Dendritic cell treated with granulocyte-macrophage colony-stimulating factor and Interleukin-4, amounts not matched to agents 40 ng/mL and 50 ng/mL, for 4 days (primary cell): Measurements from ENCODE around the gene AGBL4.
A peak's percentile ranks its signal among the peaks of the same experiment; 100 is the strongest.
"Not testable (repeated sequence)": the region's sequence is repeated elsewhere in the genome, so short reads cannot be mapped to it uniquely, and the experiment has no call there.

ENCODE experiments used
- H3K27ac Mint-ChIP-seq: one replicate; pipeline ENCODE4 v1.8.0; 2022; ENCODE audit warnings: mild to moderate bottlenecking, mixed read lengths
- H3K27me3 Mint-ChIP-seq: one replicate; pipeline ENCODE4 v1.8.0; 2022; ENCODE audit warnings: mild to moderate bottlenecking, mixed read lengths
- H3K36me3 Mint-ChIP-seq: one replicate; pipeline ENCODE4 v1.8.0; 2022; ENCODE audit warnings: low read depth, mixed read lengths
- H3K4me1 Mint-ChIP-seq: one replicate; pipeline ENCODE4 v1.8.0; 2022; ENCODE audit warnings: low read depth, mixed read lengths
- H3K4me3 Mint-ChIP-seq: one replicate; pipeline ENCODE4 v1.8.0; 2022; ENCODE audit warnings: mild to moderate bottlenecking, moderate library complexity, mixed read lengths
- H3K9me3 Mint-ChIP-seq: one replicate; pipeline ENCODE4 v1.8.0; 2022; ENCODE audit warnings: mixed read lengths
- intact Hi-C: fragments of 100-400 bp; cut with micrococcal nuclease; formaldehyde crosslinking; loops from one replicate; pipeline ENCODE4 v1.15.0; 2022

Gene AGBL4

DNA sequence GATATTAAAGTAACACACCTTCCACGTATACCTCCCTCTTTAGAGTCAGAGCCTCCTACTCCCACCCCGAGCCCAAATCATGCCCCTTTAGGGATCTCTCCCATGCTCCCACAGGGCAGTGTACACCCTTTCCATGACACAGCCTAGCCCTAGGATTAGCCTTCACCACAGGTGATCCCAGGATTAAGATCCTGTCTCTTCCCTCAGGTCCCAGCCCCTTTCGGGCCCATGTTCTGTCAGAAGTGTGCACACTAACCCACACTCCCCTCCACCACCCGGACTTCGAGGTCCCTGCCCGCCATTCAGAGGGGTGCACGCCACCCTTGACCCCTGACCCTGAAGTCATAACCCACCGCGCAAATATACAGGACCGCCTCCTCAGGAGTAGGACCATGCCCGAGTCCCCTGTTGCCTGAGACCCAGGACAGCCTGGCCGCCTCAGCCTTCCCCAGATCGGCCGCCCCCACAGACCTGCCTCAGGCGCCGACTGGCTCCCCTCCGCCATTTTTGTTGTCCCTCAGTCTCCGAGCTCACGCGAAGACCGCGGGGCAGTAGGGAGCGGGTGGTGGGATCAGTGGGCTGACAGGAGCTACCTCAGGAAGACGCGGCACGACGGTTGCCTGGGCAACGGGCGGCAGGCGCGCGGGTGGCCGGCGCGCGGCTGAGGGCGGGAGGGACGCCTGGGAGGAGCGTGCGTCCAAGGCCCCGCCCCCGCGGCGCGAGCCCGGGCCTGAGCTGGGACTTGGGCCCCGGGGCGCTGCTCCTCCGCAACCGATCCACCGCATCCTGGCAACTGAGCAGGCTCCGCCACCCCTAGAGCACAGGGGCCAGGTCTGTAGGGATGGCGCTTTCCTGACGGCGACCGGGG, at the start of gene AGBL4:
Gene AGBL4, minus strand, starts transcription at position 663 of the 868 bp plus-strand sequence.
- H3K4me1 Mint-ChIP-seq = no peaks in the 10 kb centered on the region
- no peak within 1 kb of the TSS for H3K27ac Mint-ChIP-seq
- intact Hi-C loops = no loop called here
- peaks cover 8% of the 10 kb centered on the region for H3K27me3 Mint-ChIP-seq
- H3K4me3 Mint-ChIP-seq = peak within 1 kb of the TSS; percentile 68
- no peaks in the 10 kb centered on the region for H3K36me3 Mint-ChIP-seq
- no peaks in the 10 kb centered on the region for H3K9me3 Mint-ChIP-seq

DNA sequence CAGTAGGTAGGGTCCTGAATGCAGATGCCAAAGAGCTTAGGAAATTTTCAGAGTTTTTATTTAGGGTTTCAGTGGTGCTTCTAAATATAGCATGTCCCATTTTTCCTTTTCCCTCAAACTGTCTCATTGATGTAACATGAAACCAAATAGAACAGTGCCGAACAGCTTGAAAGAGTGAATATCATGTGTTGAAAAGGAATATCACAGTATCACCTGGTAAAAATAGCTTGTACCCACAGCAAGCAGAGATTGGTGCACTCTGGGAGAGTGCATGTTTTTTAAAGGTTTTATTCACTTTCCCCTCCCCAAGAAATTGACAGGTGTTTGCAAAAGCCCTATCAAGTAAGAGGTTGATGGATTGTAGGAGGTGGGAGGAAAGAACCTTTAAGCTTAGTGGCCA, 43.1 kb upstream of the AGBL4 start:
- no peak overlapping the region for H3K4me3 Mint-ChIP-seq
- intact Hi-C loops = no loop called here
- H3K36me3 Mint-ChIP-seq = no peaks in the 10 kb centered on the region
- no peaks in the 10 kb centered on the region for H3K9me3 Mint-ChIP-seq
- H3K4me1 Mint-ChIP-seq = no peaks in the 10 kb centered on the region
- no peak overlapping the region for H3K27ac Mint-ChIP-seq
- H3K27me3 Mint-ChIP-seq = no peaks in the 10 kb centered on the region

DNA sequence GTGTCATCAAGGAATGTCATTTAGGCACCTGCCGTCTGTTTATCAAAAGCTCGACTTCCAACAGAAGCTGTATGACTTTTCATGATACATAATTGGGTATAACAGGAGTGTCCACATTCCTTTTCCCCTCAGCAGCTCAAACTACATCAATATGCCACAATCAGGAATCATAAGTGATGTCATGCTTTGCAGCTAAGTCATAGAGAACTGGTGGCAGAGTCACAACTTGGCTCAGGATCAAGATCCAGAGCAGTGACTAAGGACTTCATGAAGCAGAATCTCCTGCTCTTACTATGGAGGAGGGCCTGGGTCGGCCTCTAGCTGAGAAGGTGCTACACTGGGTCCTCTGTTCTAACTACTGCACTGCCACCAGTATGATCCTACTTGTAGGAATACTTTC, 36.5 kb upstream of the AGBL4 start:
- intact Hi-C loops = no loop called here
- Mint-ChIP-seq H3K9me3 (no peaks in the 10 kb centered on the region), H3K4me3 (no peak overlapping the region), H3K4me1 (no peaks in the 10 kb centered on the region), H3K36me3 (no peaks in the 10 kb centered on the region), H3K27ac (no peak overlapping the region), H3K27me3 (no peaks in the 10 kb centered on the region)

DNA sequence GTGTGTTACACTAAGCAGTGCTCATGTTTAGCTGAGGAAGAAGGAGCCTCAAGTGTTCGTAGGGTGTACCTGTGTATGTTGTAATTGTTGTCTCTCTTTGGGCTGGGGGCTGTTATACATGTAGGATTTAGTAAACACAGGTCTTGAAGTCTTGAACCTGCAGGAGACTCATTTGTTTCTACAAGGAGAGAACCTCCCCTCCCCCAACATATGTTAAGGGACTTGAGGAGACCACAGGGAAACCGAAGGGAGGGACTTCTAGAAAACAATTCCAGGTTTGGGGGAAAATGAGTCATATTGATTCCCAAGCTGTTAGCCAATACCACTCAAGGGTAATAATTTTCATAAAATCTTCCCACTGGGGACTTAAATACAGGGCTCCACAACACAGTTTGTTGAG, 25.0 kb upstream of the AGBL4 start:
- intact Hi-C loops = no loop called here
- Mint-ChIP-seq H3K36me3 (no peaks in the 10 kb centered on the region), H3K9me3 (no peaks in the 10 kb centered on the region)

DNA sequence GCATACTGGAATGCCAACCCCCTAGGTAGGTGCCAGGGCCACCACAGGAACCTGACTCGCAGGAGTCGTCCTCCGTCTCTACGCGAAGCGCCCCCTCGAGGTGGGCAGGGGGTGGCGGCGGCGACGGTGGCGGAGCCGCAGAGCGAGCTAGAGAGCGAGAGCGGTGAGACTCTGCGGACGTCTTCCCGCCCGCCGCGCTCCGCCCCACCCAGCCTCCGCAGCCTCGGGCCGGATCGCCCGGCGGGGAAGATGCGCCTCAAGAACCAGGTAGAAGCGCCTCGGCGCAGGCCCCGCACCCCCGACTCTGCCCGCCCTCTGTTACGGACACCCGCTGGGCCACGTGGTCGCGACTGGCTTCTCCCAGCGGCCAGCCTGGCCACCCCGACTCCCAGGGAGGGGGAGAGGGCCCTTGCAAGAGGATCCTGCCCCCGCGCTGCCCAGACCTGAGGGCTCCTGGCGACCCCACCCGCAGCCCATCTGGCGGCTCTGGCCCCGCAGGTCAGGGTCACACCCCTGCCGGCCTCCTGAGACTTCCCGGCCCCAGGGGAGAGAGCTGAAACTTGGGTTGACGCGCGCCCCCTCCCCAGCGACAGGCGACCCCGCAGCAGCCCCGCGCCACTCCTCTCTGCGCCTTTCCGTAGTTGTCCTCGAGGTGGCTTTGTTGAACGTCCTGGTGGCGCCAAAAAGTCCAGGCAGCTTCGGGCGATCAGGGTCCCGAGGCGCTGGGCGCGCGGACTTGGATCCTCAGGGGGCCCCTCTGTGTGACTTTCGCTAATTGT, 24.4 kb upstream of the AGBL4 start:
- Mint-ChIP-seq H3K4me3 (peak overlapping the region; percentile 17), H3K9me3 (no peaks in the 10 kb centered on the region), H3K27me3 (peaks cover 30% of the 10 kb centered on the region), H3K27ac (no peak overlapping the region), H3K4me1 (peaks cover 5% of the 10 kb centered on the region), H3K36me3 (no peaks in the 10 kb centered on the region)
- intact Hi-C loops = no loop called here

More for the DNA sequence above, 25.0 kb upstream of the AGBL4 start:
- Mint-ChIP-seq H3K27me3 (peaks cover 28% of the 10 kb centered on the region), H3K27ac (no peak overlapping the region), H3K4me1 (peaks cover 5% of the 10 kb centered on the region), H3K4me3 (no peak overlapping the region)

DNA sequence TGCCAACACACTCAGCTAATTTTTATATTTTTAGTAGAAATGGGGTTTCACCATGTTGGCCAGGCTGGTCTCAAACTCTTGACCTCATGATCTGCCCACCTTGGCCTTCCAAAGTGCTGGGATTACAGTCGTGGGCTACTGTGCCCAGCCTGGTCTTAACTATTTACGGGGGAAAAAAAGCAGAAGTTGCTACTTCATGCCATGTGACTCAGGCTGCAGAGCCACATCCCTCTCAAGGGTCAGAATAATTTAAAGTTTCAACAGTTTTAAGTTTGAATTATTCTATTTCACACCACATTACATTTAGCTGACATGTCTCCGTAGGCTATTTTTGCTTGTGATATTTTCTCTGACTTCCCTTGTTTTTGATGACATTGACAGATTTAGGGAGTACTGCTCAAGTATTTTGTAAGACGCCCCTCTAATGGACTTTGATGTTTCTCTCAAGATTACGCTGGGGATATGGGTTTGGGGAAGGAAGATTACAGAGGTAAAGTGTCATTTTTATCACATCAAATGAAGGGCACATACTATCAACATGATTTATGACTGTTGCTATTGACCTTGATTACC, 14.6 kb upstream of the AGBL4 start:
- intact Hi-C loops = no loop called here
- Mint-ChIP-seq H3K27me3 (peaks cover 6% of the 10 kb centered on the region), H3K9me3 (no peaks in the 10 kb centered on the region), H3K4me3 (no peak overlapping the region), H3K36me3 (no peaks in the 10 kb centered on the region), H3K27ac (no peak overlapping the region), H3K4me1 (no peaks in the 10 kb centered on the region)

DNA sequence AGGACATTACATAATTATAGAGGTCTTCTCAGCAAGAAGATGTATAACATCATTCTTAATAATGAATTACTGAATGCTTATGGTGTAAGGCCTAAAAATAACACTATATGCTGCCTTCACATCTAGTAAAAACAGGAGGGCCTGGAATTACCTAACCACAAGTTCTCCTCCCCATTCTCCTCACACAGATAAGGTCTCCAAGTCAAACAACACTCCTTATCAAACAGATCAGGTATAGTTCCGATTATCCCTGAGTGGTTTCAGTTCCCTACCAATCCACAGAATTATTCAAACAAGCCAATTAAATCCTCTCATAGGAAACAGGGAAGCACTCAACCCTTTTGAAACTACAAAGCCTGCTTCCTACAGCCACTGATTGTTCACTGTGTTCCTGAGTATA, 4.0 kb upstream of the AGBL4 start:
- Mint-ChIP-seq H3K4me3 (no peak overlapping the region), H3K27me3 (peaks cover 3% of the 10 kb centered on the region), H3K9me3 (no peaks in the 10 kb centered on the region), H3K4me1 (no peaks in the 10 kb centered on the region), H3K36me3 (no peaks in the 10 kb centered on the region), H3K27ac (no peak overlapping the region)
- intact Hi-C loops = no loop called here

DNA sequence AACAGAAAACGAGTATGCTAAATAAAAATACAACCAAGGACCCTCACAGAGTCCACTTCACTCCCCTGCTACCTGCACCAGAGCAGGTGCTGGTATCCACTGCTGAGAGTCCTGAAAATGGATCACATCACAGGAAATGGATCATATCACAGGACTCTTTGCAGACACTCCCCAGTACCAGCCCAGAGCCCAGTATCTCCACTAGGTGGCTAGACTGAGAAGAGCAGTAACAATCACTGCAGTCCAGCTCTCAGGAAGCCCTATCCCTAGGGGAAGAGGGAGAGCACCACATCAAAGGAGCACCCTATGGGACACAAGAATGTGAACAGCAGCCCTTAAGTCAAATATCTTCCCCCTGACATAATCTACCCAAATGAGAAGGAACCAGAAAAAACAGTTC, 28.0 kb downstream of the AGBL4 start:
- H3K4me3 Mint-ChIP-seq = no peak overlapping the region
- H3K9me3 Mint-ChIP-seq = peaks cover 53% of the 10 kb centered on the region
- H3K4me1 Mint-ChIP-seq = no peaks in the 10 kb centered on the region
- H3K36me3 Mint-ChIP-seq = no peaks in the 10 kb centered on the region
- no peak overlapping the region for H3K27ac Mint-ChIP-seq
- H3K27me3 Mint-ChIP-seq = no peaks in the 10 kb centered on the region
- intact Hi-C loops = no loop called here

DNA sequence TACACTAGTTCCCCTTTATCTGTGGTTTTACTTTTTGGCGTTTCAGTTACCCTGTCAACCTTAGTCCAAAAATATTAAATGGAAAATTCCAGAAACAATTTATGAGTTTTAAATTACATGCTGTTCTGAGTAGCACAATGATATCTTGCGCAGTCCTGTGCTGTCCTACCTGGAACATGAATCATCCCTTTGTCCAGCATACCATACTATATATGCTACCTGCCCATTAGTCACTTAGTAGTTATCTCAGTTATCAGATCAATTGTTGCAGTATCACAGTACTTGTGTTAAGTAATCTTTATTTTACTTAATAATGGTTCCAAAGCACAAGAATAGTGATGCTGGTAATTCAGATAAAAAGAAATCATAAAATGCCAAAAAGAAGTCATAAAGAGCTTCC, 52.7 kb downstream of the AGBL4 start:
- H3K4me3 Mint-ChIP-seq = no peak overlapping the region
- no peaks in the 10 kb centered on the region for H3K4me1 Mint-ChIP-seq
- intact Hi-C loops = no loop called here
- no peaks in the 10 kb centered on the region for H3K36me3 Mint-ChIP-seq
- H3K9me3 Mint-ChIP-seq = no peaks in the 10 kb centered on the region
- no peaks in the 10 kb centered on the region for H3K27me3 Mint-ChIP-seq
- no peak overlapping the region for H3K27ac Mint-ChIP-seq

DNA sequence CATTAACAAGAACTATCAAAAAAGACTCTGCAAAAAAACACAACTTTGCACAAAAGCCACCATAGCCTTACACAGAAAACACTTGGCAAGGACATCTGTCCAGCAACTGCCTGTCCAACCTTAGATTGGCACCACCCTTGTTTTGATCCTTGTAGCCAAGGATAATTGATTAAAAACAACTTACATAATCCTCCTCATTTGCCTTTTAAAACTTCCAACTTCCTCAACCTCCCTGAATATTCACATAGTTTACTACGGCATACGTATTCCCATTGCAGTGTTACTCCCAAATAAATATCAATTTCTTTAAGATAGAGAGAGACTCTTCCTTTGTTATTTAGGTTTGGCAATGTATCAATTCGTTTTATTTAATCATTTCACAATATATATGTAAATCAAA, 72.4 kb downstream of the AGBL4 start:
- Mint-ChIP-seq H3K9me3 (peaks cover 11% of the 10 kb centered on the region), H3K4me1 (no peaks in the 10 kb centered on the region), H3K27ac (no peak overlapping the region), H3K4me3 (no peak overlapping the region), H3K36me3 (no peaks in the 10 kb centered on the region), H3K27me3 (no peaks in the 10 kb centered on the region)
- intact Hi-C loops = no loop called here

DNA sequence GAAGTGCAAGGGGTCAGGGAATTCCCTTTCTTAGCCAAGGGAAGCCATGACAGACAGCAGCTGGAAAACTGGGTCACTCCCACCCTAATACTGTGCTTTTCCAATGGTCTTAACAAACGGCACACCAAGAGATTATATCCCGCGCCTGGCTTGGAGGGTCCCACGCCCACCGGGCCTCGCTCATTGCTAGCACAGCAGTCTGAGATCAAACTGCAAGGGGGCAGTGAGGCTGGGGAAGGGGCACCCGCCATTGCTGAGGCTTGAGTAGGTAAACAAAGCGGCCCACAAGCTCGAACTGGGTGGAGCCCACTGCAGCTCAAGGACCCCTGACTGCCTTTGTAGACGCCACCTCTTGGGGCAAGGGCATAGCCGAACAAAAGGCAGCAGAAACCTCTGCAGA, 108.5 kb downstream of the AGBL4 start:
- H3K4me3 Mint-ChIP-seq, H3K27me3 Mint-ChIP-seq, H3K27ac Mint-ChIP-seq, H3K4me1 Mint-ChIP-seq, H3K36me3 Mint-ChIP-seq, intact Hi-C loops: not testable (repeated sequence)
- peaks cover 28% of the 10 kb centered on the region for H3K9me3 Mint-ChIP-seq

DNA sequence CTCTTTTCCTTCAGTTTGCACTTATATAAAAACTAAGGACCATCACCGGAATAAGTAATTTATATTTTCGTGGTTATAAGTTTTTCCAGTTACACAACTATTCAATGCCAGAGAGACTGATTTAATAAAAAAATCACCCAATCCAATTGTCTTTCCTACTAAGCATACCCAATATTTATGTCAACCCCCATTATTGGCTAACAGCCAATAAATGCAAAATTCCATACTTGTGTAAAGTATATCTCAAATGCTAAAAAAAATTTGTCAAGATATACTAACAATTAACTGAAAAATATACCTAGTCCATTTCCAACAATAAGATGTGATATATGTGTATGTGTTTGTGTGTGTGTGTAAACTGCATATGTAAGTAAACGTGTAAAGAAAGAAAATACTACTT, 117.4 kb downstream of the AGBL4 start:
- no peaks in the 10 kb centered on the region for H3K4me1 Mint-ChIP-seq
- intact Hi-C loops = no loop called here
- H3K9me3 Mint-ChIP-seq = no peaks in the 10 kb centered on the region
- H3K36me3 Mint-ChIP-seq = no peaks in the 10 kb centered on the region
- no peaks in the 10 kb centered on the region for H3K27me3 Mint-ChIP-seq
- no peak overlapping the region for H3K27ac Mint-ChIP-seq
- no peak overlapping the region for H3K4me3 Mint-ChIP-seq

DNA sequence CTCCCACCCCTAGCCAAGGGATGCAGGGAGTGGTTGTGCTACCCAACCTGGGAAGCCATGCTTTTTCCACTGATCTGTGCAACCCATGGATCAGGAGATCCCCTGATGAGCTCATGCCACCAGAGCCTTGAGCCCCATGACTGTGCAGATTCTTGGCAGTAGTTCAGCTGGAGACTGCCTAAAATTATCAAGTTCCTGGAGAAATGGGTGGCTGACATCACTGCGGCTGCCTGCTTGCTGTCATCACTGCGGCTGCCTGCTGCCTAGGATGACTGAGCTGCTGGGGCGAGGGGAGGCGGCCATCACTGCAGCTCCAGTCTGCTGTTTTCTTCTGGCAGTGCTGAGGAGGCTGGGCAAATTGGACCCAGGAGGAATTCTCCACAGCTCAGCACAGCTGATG, 159.2 kb downstream of the AGBL4 start:
- no peaks in the 10 kb centered on the region for H3K4me1 Mint-ChIP-seq
- H3K36me3 Mint-ChIP-seq = no peaks in the 10 kb centered on the region
- no peak overlapping the region for H3K4me3 Mint-ChIP-seq
- H3K27ac Mint-ChIP-seq = no peak overlapping the region
- H3K9me3 Mint-ChIP-seq = peaks cover 17% of the 10 kb centered on the region
- no peaks in the 10 kb centered on the region for H3K27me3 Mint-ChIP-seq
- intact Hi-C loops = no loop called here

DNA sequence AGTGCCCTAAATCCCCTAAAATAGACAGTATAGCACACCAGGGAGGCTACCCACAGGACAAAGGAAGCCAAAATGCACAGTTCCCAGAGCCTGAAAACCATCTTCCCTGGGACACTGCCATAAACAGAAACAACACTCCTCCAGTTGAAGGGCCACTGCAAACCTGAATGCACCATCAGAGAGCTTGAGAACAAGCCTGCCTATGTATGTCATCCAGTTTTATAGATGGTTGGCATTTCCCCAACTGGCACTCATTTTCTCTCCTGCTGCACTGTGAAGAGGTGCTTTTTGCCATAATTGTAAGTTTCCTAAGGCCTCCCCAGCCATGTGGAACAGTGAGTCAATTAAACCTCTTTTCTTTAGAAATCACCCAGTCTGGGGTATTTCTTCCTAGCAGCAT, 169.0 kb downstream of the AGBL4 start:
- Mint-ChIP-seq H3K4me3 (no peak overlapping the region), H3K36me3 (no peaks in the 10 kb centered on the region), H3K9me3 (peaks cover 11% of the 10 kb centered on the region), H3K27ac (no peak overlapping the region), H3K4me1 (no peaks in the 10 kb centered on the region), H3K27me3 (no peaks in the 10 kb centered on the region)
- intact Hi-C loops = no loop called here
